Measurements from ENCODE around the gene PCA3. TPM values are rescaled to one million over a fixed set of nuclear protein-coding genes. Genes with fewer than 3 reads are reported as not detected.

PCA3 gene
- total RNA-seq (2021) (not detected in 2 replicates), Bru-seq, nascent RNA (percentile 1 among the genes with signal in this experiment), BruChase-seq, experiment 1, labeled RNA remaining after a 2-hour chase (percentile 2 among the genes with signal in this experiment), BruChase-seq, experiment 2, labeled RNA remaining after a 6-hour chase (percentile 1 among the genes with signal in this experiment)
- long read RNA-seq, result 0 reads

- DNase-seq, result no peak
- H3K27me3 ChIP-seq (ENCODE audit: insufficient read depth, low read depth), result peaks cover 90% of the 10 kb centered on the region
- no peaks in the 10 kb centered on the region for H4K20me1 ChIP-seq (ENCODE audit: insufficient read depth)
- no peaks in the 10 kb centered on the region for H3K36me3 ChIP-seq (ENCODE audit: low read depth)
- ChIA-PET POLR2A (ENCODE audit: unreplicated experiment) (no interaction called here), CTCF (no interaction called here)
- H3K4me3 ChIP-seq, result no peak within 1 kb of the TSS
- no TSS peak for BruUV-seq (replicated peaks)
- H3K4me1 ChIP-seq (replicated peaks; ENCODE audit: insufficient read depth), result no peaks in the 10 kb centered on the region
- H3F3A ChIP-seq (ENCODE audit: insufficient read depth, low read depth), result no peaks in the 10 kb centered on the region
- H3K4me2 ChIP-seq, result no peak within 1 kb of the TSS
- no peaks in the 10 kb centered on the region for H3K9me2 ChIP-seq (ENCODE audit: insufficient read depth)
- no peak within 1 kb of the TSS for H3K27ac ChIP-seq
- TF ChIP-seq EZH2 (IDR thresholded peaks at IDR 0.05; ENCODE audit: low read depth), result no peak
- TF ChIP-seq, protein P1, sequence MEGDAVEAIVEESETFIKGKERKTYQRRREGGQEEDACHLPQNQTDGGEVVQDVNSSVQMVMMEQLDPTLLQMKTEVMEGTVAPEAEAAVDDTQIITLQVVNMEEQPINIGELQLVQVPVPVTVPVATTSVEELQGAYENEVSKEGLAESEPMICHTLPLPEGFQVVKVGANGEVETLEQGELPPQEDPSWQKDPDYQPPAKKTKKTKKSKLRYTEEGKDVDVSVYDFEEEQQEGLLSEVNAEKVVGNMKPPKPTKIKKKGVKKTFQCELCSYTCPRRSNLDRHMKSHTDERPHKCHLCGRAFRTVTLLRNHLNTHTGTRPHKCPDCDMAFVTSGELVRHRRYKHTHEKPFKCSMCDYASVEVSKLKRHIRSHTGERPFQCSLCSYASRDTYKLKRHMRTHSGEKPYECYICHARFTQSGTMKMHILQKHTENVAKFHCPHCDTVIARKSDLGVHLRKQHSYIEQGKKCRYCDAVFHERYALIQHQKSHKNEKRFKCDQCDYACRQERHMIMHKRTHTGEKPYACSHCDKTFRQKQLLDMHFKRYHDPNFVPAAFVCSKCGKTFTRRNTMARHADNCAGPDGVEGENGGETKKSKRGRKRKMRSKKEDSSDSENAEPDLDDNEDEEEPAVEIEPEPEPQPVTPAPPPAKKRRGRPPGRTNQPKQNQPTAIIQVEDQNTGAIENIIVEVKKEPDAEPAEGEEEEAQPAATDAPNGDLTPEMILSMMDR (conservative IDR thresholded peaks at IDR 0.05), result no peak
- H3K79me2 ChIP-seq (ENCODE audit: low read depth), result no peaks in the 10 kb centered on the region
- intact Hi-C loops (cut with micrococcal nuclease; ENCODE audit: unreplicated experiment), result no loop called here
- H2AFZ ChIP-seq, result no peak within 1 kb of the TSS
- H3K9me3 ChIP-seq (ENCODE audit: insufficient read depth, low read depth), result no peaks in the 10 kb centered on the region
These were observed at the start of gene PCA3 for GRCh38 chr9:76764138-76764537. TSS of gene PCA3 (plus strand) at chr9:76764438.

DNA sequence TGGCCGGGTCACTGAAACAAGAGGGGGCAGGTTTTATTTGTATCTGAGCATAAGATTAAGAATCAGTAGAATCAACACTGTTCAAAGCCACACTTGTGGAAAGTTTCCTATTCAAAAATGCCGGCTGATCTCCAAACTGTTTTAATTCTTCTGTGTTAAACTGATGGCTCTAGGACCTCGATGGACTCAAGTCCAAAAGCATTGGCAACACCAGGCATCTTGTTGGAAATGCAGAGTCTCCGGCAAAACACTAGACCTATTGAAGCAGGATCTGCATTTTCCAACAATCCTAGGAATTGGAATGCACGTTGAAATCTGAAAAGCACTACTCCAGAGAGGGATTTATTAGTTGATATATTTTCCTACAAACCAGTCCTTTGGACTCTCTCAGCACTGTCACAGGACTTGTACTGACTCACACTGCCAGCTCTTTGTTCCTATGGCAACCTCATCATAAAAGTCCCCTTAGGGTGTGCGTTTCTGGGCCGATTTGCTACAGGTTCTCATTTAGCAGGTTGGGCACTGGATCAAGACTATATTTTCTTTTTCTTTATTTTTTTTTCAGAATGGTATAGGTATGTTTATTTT is 48.1 kb upstream of the PCA3 start:
- CTCF ChIA-PET, result no interaction called here
- Histone ChIP-seq H3K4me3 (no peak overlapping the region), H3K36me3 (ENCODE audit: low read depth) (no peaks in the 10 kb centered on the region), H3K4me2 (no peak overlapping the region), H3K79me2 (ENCODE audit: low read depth) (no peaks in the 10 kb centered on the region), H3K9me3 (ENCODE audit: insufficient read depth, low read depth) (no peaks in the 10 kb centered on the region; the same call in 1 of the 2 replicates), H3K9me2 (ENCODE audit: insufficient read depth) (0 out of 2 replicates have a peak, but pooled peaks cover 3% of the 10 kb centered on the region), H3K27me3 (ENCODE audit: insufficient read depth, low read depth) (peaks cover 34% of the 10 kb centered on the region), H3K4me1 (replicated peaks; ENCODE audit: insufficient read depth) (no peaks in the 10 kb centered on the region), H3K27ac (no peak overlapping the region), H2AFZ (no peak overlapping the region), H3F3A (ENCODE audit: insufficient read depth, low read depth) (no peaks in the 10 kb centered on the region), H4K20me1 (ENCODE audit: insufficient read depth) (no peaks in the 10 kb centered on the region)
- TF ChIP-seq, protein P1 (conservative IDR thresholded peaks at IDR 0.05), result no peak
- no peak for TF ChIP-seq EZH2 (IDR thresholded peaks at IDR 0.05; ENCODE audit: low read depth)
- no TSS peak for BruUV-seq (replicated peaks)
- no peak for DNase-seq
- POLR2A ChIA-PET (ENCODE audit: unreplicated experiment), result no interaction called here
- intact Hi-C loops (cut with micrococcal nuclease; ENCODE audit: unreplicated experiment), result no loop called here

DNA sequence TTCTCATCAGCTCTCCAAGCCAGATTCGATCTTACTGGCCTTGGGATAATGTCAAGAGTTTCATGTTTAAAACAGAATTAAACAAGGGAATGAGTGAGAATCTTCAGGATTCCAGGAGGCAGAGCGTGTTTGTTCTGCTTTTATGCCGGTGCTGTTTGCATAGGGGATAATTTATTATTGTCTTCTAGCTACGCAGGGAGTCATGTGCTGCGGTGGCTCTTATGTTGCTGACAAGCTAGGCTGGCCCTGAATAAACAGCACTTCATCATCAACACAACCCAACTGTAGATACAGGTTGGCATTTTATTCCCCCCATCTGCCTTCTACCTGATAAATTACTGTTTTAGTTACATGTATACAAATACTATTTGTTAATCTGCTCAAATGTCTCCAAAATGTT is 47.1 kb upstream of the PCA3 start:
- ChIA-PET CTCF (no interaction called here), POLR2A (ENCODE audit: unreplicated experiment) (no interaction called here)
- H3K27ac ChIP-seq, result no peak overlapping the region
- no peaks in the 10 kb centered on the region for H4K20me1 ChIP-seq (ENCODE audit: insufficient read depth)
- H3K4me1 ChIP-seq (replicated peaks; ENCODE audit: insufficient read depth), result no peaks in the 10 kb centered on the region
- TF ChIP-seq EZH2 (IDR thresholded peaks at IDR 0.05; ENCODE audit: low read depth), result no peak
- no TSS peak for BruUV-seq (replicated peaks)
- no peaks in the 10 kb centered on the region for H3F3A ChIP-seq (ENCODE audit: insufficient read depth, low read depth)
- no peaks in the 10 kb centered on the region for H3K79me2 ChIP-seq (ENCODE audit: low read depth)
- H3K9me2 ChIP-seq (ENCODE audit: insufficient read depth), result no peaks in the 10 kb centered on the region
- H3K4me2 ChIP-seq, result no peak overlapping the region; the same call in 1 of the 2 replicates
- peaks cover 32% of the 10 kb centered on the region for H3K27me3 ChIP-seq (ENCODE audit: insufficient read depth, low read depth)
- DNase-seq, result no peak
- H3K9me3 ChIP-seq (ENCODE audit: insufficient read depth, low read depth), result no peaks in the 10 kb centered on the region; the same call in 1 of the 2 replicates
- intact Hi-C loops (cut with micrococcal nuclease; ENCODE audit: unreplicated experiment), result no loop called here
- H3K36me3 ChIP-seq (ENCODE audit: low read depth), result no peaks in the 10 kb centered on the region
- H3K4me3 ChIP-seq, result no peak overlapping the region
- H2AFZ ChIP-seq, result no peak overlapping the region

Data from PC-9 (cell line).